ENCODE results near the gene GNAT3. TPM values are rescaled to one million over a fixed set of nuclear protein-coding genes. Genes with fewer than 3 reads are reported as not detected.

Gene GNAT3
- total and polyA plus RNA-seq, 2 experiments from 2014 or later, result not detected

DNA sequence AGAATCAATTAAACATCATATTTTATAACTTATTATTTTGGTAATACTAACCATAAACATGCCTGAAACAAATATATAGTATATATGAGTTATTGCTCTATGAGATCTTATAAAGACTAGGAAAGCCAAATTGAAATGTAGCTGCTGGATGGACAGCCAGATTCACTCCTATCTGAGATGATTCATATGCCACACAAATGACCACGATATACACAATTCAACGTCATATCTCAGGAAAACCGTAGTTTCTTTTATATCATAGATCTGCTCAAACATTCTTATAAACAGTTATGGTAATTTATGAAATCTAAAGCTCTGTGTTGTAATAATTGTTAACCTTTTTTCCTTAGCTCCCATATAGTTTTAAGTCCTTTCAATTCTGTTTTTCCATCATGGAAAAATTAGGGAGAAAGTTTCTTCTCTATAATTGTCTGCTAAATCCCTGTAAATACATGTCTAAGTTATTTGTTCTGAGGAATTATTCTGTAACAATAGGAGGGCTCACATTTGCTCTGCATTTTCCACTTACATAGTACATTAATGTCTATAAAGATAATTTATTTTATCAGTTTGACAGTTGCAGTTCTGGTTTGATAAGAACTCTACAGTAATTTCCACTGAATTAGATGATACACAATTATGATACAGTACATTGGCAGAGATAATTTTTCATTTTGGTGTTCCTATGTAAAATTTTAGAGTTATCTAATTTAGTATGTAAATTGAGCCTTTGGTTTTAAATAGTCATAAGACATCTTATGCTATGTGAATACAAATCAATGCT is 42.7 kb downstream of the GNAT3 start:
- H3K9me3 ChIP-seq (ENCODE audit: low read depth), result no peaks in the 10 kb centered on the region
- peaks cover 8% of the 10 kb centered on the region for H3K4me1 ChIP-seq (ENCODE audit: insufficient read depth)
- H3K9me2 ChIP-seq (replicated peaks; ENCODE audit: insufficient read depth), result no peaks in the 10 kb centered on the region
- H3K4me2 ChIP-seq, result no peak overlapping the region
- 50% methylated on average over 3 of the region's 3 CpGs for WGBS (ENCODE audit: low lambda C conversion rate, missing lambda C conversion rate)
- no peak overlapping the region for H3K4me3 ChIP-seq
- DNase-seq (ENCODE audit: low spot score), result no peak
- no peaks in the 10 kb centered on the region for H4K20me1 ChIP-seq (ENCODE audit: insufficient read depth, poor library complexity, severe bottlenecking)
- no peaks in the 10 kb centered on the region for H3K79me2 ChIP-seq
- H3K27me3 ChIP-seq, result no peaks in the 10 kb centered on the region
- H3K27ac ChIP-seq, result no peak overlapping the region
- TF ChIP-seq, protein P1, sequence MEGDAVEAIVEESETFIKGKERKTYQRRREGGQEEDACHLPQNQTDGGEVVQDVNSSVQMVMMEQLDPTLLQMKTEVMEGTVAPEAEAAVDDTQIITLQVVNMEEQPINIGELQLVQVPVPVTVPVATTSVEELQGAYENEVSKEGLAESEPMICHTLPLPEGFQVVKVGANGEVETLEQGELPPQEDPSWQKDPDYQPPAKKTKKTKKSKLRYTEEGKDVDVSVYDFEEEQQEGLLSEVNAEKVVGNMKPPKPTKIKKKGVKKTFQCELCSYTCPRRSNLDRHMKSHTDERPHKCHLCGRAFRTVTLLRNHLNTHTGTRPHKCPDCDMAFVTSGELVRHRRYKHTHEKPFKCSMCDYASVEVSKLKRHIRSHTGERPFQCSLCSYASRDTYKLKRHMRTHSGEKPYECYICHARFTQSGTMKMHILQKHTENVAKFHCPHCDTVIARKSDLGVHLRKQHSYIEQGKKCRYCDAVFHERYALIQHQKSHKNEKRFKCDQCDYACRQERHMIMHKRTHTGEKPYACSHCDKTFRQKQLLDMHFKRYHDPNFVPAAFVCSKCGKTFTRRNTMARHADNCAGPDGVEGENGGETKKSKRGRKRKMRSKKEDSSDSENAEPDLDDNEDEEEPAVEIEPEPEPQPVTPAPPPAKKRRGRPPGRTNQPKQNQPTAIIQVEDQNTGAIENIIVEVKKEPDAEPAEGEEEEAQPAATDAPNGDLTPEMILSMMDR (IDR thresholded peaks at IDR 0.05; ENCODE audit: poor library complexity), result no peak
- TF ChIP-seq EZH2phosphoT487 (IDR thresholded peaks at IDR 0.05; ENCODE audit: low read depth, severe bottlenecking, unreplicated experiment), result no peak
- no peak overlapping the region for H2AFZ ChIP-seq
- H3K36me3 ChIP-seq (replicated peaks; ENCODE audit: insufficient read depth, low read depth), result no peaks in the 10 kb centered on the region

DNA sequence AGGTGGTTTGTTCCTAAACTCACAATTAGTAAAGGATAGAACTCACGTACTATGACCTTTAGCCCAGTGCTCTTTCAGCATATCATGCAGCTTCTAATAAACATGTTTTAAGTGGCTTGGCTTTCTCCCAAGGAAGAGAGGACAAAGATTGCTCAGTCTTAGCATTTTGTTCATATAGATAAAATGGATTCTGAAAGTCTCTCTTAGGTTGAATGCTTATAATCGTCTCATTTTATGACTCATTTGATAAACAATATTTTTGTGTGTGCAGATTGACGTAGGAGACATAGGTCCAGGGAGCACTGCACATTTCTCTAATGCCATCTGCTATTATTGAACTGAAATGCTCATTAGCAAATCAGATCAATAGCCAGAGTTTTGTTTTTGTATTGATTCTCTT is 44.8 kb downstream of the GNAT3 start:
- no peaks in the 10 kb centered on the region for H4K20me1 ChIP-seq (ENCODE audit: insufficient read depth, poor library complexity, severe bottlenecking)
- no peaks in the 10 kb centered on the region for H3K27me3 ChIP-seq
- no peaks in the 10 kb centered on the region for H3K9me3 ChIP-seq (ENCODE audit: low read depth)
- no peak overlapping the region for H2AFZ ChIP-seq
- H3K36me3 ChIP-seq (replicated peaks; ENCODE audit: insufficient read depth, low read depth), result no peaks in the 10 kb centered on the region
- peak overlapping the region; percentile 37 for H3K4me2 ChIP-seq
- WGBS (ENCODE audit: low lambda C conversion rate, missing lambda C conversion rate), result 27% methylated on average over 3 of the region's 3 CpGs
- no peaks in the 10 kb centered on the region for H3K9me2 ChIP-seq (replicated peaks; ENCODE audit: insufficient read depth)
- H3K4me3 ChIP-seq, result no peak overlapping the region
- H3K79me2 ChIP-seq, result no peaks in the 10 kb centered on the region
- TF ChIP-seq, protein P1 (IDR thresholded peaks at IDR 0.05; ENCODE audit: poor library complexity), result no peak
- no peak for TF ChIP-seq EZH2 (IDR thresholded peaks at IDR 0.05; ENCODE audit: borderline replicate concordance)
- no peak for TF ChIP-seq EZH2phosphoT487 (IDR thresholded peaks at IDR 0.05; ENCODE audit: low read depth, severe bottlenecking, unreplicated experiment)
- H3K4me1 ChIP-seq (ENCODE audit: insufficient read depth), result peaks cover 8% of the 10 kb centered on the region
- peak overlapping the region; percentile 1 for H3K27ac ChIP-seq
- DNase-seq (ENCODE audit: low spot score), result no peak

DNA sequence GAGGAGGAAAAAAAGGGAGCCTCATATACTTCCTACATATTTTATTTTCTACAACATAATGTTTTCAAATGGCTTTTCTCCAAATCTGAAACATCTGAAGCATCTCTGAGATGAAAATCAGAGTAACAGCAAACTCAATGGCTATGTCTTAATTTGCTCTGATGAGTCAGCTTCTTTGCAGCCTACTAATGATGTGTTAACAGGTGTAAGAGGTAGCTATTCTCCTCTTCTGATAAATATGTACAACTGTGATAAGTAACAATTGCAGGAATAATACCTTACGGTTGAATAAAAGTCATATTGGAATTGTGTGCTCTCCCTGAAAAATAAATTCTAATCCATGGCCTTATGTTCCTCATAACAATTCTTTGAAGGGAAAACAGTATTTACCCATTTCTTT is 45.2 kb downstream of the GNAT3 start:
- Histone ChIP-seq H3K27ac (peak overlapping the region; percentile 1), H3K4me2 (peak overlapping the region; percentile 37), H2AFZ (no peak overlapping the region), H3K9me3 (ENCODE audit: low read depth) (no peaks in the 10 kb centered on the region), H3K4me1 (ENCODE audit: insufficient read depth) (peaks cover 8% of the 10 kb centered on the region), H3K27me3 (no peaks in the 10 kb centered on the region), H3K79me2 (no peaks in the 10 kb centered on the region), H3K4me3 (no peak overlapping the region), H3K36me3 (replicated peaks; ENCODE audit: insufficient read depth, low read depth) (no peaks in the 10 kb centered on the region), H4K20me1 (ENCODE audit: insufficient read depth, poor library complexity, severe bottlenecking) (no peaks in the 10 kb centered on the region), H3K9me2 (replicated peaks; ENCODE audit: insufficient read depth) (no peaks in the 10 kb centered on the region)
- 84% methylated on average over 1 of the region's 1 CpG for WGBS (ENCODE audit: low lambda C conversion rate, missing lambda C conversion rate)
- DNase-seq (ENCODE audit: low spot score), result no peak
- no peak for TF ChIP-seq EZH2 (IDR thresholded peaks at IDR 0.05; ENCODE audit: borderline replicate concordance)

DNA sequence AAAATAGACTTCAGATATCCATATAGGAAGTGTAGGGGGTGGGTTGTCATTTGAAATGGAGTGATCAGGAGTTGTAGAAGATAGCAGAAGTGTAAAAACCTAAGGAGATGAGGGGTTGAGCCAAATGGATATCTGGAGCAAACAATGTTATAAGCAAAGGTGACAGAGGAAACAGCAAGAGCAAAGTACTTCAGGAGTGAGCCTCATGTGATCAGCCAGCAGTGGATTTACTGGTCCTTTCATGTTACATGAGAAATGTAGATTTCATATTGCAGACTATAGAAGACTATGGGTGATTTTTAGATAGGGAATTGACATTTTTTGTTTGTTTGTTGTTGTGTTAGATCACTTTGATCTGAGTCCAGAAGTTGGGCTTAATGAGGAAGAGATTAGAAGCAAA is 47.7 kb downstream of the GNAT3 start:
- peaks cover 8% of the 10 kb centered on the region for H3K4me1 ChIP-seq (ENCODE audit: insufficient read depth)
- no peak overlapping the region for H2AFZ ChIP-seq
- H3K9me2 ChIP-seq (replicated peaks; ENCODE audit: insufficient read depth), result no peaks in the 10 kb centered on the region
- no peaks in the 10 kb centered on the region for H3K27me3 ChIP-seq
- no peak for TF ChIP-seq EZH2phosphoT487 (IDR thresholded peaks at IDR 0.05; ENCODE audit: low read depth, severe bottlenecking, unreplicated experiment)
- TF ChIP-seq, protein P1 (IDR thresholded peaks at IDR 0.05; ENCODE audit: poor library complexity), result no peak
- no peak for TF ChIP-seq EZH2 (IDR thresholded peaks at IDR 0.05; ENCODE audit: borderline replicate concordance)
- no peak overlapping the region for H3K27ac ChIP-seq
- H3K9me3 ChIP-seq (ENCODE audit: low read depth), result no peaks in the 10 kb centered on the region
- peak; percentile 19 for DNase-seq (ENCODE audit: low spot score)
- no peaks in the 10 kb centered on the region for H3K79me2 ChIP-seq
- no peak overlapping the region for H3K4me2 ChIP-seq
- no peak overlapping the region for H3K4me3 ChIP-seq
- H3K36me3 ChIP-seq (replicated peaks; ENCODE audit: insufficient read depth, low read depth), result no peaks in the 10 kb centered on the region
- no peaks in the 10 kb centered on the region for H4K20me1 ChIP-seq (ENCODE audit: insufficient read depth, poor library complexity, severe bottlenecking)
